Posterior cingulate gyrus (tissue), 11 donors: ENCODE measurements around the gene HOXC13.

Source experiments
- DNase-seq, 10 donors: peaks; one replicate each; pipeline versions ENCODE4 v3.0.0 to v3.0.0-alpha.2; 2020 to 2021; ENCODE audit warnings: mixed read lengths in 3 of 10
- intact Hi-C: fragments of 100-400 bp; cut with DNase I; formaldehyde crosslinking; loops from one replicate; pipeline ENCODE4 v1.15.1; 2023

Gene HOXC13

DNA sequence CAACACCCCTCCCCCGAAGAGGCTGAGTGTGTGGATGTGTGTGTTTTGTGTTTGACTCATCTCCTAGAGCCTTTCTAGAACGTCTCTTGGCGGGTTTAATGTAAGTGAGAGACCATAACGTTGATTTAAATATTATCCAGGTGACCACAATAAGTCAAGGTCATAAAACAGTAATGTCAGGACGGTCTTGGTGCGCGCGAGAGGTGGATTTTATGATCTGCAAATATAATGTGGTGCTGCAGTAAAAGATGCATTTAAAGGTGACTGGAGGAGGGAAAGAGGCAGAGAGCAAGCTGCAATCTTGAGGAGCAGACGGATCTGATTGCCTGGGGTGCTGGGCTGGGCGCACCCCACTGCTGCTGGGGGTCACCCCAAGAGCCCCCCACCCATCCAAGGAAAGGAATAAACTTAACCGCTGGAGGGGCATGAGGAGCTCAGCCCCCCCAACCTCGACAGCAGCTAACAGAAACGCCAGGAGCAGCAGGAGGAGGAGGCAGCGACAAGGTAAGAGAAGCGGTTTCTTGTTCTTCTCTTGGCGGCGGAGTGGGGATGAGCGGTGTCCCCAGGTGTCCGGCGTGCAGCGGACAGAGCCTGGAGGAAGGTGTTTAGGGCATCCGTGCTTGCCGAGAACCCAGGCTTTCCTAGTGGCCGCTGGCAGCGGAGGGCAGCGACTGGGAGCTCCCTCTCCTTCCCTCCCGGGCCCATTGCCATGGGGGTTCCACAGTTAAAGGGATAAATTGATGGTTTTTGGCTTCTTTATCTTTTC is 51.9 kb downstream of the HOXC13 start:
- DNase-seq = no peak
- intact Hi-C loops = no loop called here

DNA sequence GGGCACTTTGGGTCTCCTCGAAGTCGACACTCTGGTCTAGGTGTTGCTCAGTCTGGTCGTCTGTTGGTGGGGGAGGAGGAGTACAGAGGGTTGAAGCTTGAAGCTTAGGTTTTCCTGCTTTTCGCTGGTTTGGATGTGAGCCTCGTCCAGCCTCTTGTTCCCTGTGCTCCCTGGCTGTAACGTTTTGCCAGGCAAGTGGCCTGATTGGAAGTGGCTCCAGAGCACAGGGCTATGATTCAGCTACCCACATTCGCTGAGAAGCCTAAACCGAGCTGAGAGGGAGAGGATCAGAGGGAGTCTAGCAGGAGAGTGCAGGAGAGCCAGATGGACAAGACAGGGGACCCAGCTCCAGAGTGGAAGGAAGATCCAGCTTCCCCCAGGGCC is 52.4 kb downstream of the HOXC13 start:
- no peak for DNase-seq
- intact Hi-C loops = no loop called here

DNA sequence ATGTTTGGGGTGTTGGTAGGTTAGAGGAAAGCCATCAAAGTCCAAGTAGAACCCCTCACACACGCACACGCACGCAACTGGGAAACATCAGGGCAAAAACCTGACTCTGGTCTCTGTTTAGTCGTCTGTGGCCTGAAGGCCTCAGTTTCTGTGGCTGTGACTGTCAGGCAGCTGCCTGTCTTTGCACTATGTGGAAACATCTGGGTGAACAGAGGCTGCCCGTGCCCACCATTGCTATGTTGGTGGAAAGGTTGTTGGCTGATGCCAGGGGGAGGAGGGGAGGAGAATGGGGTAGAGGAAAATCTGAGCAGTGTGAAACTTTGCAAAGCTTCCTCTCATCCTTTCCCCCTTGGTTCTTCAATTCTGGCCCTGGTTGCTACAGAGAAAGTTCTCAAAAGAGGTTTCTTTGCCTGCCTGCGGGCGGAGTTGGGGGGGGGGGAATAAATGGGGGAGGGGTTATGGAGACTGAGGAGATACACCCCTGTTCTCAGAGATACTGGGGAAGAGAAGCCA is 53.8 kb downstream of the HOXC13 start:
- DNase-seq = no peak
- intact Hi-C loops = no loop called here

DNA sequence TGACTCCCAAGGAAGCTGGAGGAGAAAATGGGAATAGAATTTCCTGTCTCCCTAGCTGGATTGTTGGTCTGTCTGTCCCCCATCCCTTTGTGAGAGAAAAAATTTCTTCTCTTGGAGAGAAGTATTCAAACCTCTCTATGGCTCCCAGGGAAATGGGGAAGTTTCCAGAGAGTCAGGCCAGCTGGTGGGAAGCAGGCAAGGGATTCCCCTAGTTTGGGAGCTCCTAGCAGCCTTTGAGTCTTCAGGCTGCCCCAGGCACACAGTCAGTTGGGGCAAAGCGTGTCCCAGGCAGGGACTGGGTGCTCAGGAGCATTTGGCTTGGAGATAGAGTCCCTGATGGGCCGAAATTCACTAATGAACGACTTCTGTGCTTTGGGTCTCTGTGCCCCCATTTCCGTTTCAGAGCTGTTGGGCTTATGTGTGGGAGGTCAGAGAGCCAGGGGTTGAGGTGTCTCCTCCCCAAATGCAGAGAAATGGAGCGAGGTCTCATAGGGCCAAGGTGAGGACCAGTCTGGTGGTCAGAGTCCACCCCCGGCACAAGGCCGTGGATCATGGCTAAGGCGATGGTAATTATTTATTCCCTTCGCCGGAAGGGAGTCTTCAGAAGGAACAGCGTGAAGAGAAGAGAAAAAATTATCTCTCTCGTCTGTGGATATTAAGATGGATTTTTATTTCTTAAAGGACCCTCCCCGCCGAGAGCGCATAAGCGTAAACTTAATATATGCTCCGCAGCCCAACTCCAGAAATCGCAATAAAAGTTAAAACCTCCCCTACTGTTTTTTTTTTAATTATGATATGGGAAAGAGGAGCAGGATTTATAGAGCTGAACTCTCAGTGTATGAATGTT is 54.8 kb downstream of the HOXC13 start:
- no peak for DNase-seq
- intact Hi-C loops = no loop called here

DNA sequence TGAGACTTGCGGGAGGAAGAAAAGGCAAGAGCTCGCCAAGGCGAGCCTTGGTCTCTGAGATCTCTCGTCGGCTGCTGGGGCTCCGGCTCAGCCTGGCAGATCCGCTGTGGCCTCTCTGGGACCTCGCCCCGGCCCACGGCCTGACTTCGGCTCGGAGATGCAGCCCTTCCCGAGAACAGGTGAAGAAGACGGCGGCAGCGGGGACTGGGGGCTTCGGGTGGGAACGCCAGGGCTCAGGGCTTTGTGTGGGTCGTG is 55.3 kb downstream of the HOXC13 start:
- no peak for DNase-seq

DNA sequence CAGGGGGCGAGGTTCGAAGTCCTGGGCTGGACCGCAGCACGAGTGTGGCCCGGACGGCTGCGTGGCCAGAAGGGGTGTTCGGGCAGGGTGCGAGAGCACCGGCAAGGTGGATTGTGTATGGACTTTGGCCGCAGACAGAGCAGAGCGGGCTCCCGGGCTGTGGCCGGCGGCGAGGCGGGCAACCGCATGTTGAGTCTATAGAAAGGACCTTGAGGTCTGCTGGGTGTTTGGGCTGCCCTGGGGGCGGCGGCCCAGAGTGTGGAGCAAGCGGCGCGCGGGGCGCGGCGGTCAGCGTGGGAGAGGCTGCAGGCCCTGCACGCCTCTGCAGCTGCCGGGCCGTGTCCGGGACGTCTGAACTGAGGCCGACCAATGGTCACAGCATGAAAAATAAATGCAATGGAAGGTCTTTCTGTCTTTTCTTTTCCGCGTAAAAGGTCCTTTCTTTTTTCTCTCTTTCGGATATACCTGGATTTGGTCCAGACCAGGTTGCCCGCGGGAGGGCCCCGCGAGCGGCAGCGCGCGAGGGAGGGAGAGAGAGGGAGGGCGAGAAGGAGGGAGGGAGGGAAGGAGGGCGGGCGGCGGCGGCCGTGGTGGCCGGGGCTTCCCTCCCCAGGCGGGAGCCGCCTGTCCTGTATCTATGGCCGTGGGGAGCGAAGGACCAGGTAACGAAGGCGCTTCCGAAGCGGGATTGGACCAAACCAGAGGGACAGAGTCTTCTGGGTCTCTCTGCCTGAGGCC is 55.8 kb downstream of the HOXC13 start:
- intact Hi-C loops = no loop called here
- no peak for DNase-seq

More for the DNA sequence above, 55.3 kb downstream of the HOXC13 start:
- intact Hi-C loops = no loop called here

DNA sequence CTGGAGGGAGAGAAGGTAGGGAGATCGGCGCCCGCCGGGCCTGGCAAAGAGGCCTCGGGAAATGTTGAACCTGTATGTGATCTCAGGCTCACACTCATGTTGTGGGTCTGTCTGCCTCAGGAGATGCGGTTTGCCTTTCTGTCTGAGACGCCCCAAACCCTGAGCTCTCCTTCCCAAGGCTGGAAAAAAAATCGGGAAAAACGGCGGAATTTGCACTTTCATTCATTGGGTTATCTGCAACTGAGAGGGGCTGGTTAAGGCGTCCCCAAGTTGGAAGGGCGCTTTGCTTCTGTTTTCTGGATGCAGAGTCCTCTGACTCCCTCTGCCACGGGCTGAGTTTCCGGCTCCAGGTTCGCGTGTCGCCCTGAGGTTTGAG is 56.4 kb downstream of the HOXC13 start:
- intact Hi-C loops = no loop called here

DNA sequence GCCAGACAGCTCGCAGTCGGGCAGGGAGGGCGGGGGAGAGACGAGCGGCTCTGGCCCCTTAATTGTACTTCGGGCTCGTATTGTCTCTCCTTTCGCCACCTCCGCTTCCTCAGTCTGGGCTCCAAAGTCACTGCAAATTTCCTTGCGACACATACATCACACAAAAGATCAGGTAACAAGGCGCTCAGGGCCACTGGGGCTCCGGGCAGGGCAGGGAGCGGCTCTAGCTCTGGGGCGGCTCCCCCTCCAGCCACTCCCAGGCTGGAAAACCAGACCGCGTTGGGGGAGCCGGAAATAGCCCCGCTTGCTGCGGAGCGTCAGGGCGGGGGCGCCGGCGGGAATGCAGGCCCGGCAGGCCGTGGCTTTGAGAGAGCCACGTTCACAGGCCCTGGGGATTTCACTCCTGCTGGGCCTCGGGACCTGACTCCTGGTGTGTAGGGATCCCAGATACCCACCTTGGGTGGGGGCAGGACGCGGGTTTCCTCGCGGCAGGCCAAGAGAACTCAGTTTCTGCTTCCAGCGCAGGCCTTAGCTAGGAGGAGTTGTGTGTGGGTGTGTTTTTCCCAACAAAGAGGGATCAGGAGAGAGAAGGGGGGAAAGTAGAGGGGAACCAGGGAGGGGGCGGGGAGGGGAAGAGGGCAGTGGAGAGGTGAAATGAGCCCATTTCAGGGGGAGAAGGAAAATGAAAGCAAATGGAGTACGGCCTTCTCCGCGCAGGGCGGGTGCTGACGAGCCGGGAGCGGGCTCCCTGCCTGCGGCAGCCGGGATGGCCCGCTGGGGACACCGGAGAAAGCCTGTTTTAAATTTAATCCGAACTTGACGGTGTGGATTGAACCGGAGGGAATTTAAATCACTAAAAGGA is 57.0 kb downstream of the HOXC13 start:
- no peak for DNase-seq

More for the DNA sequence above, 56.4 kb downstream of the HOXC13 start:
- no peak for DNase-seq

More for the DNA sequence above, 57.0 kb downstream of the HOXC13 start:
- intact Hi-C loops = no loop called here
